K562 (cell line): Measurements from ENCODE around the gene BCAS3. TPM values are rescaled to one million over a fixed set of nuclear protein-coding genes. Genes with fewer than 3 reads are reported as not detected.

Experiments used
- ATAC-seq: fragments of 200-7000 bp; cut with Tn5 transposase; 3 replicates; pipeline ENCODE4 v1.9.1; 2020; ENCODE audit warnings: moderate library complexity
- BruUV-seq: library from RNA; stranded (reverse); fragments of 400-500 nt; replicated peaks from 2 replicates; lab custom pipeline; 2021; lab: Mats Ljungman, UMichigan
- CTCF ChIA-PET: fragments of 300-600 bp; formaldehyde crosslinking; extraction: SDS; loops from one replicate; lab custom pipeline; 2021; ENCODE audit warnings: low intra/inter-chr PET ratio; lab: Yijun Ruan, JAX
- POLR2A ChIA-PET: fragments of 300-600, 350-650 bp; sonication (Branson Sonifier 250); formaldehyde crosslinking; extraction: SDS; loops from one replicate; lab custom pipeline; 2021; ENCODE audit warnings: antibody characterized with exemption, inconsistent platforms; lab: Yijun Ruan, JAX
- DNase-seq, 4 experiments: peaks; one replicate each; pipeline versions ENCODE4 v3.0.0 to v3.0.0-alpha.2; 2011 to 2018; ENCODE audit warnings: low spot score in 3 of 4, mixed read lengths in 3 of 4; ENCODE audit errors: extremely low read depth in 1 of 4
- FAIRE-seq: peaks from 2 replicates; lab custom pipeline; 2011; peaks lifted over from hg19 to GRCh38; lab: Jason Lieb, UNC
- H2AFZ ChIP-seq: 2 replicates; pipeline ENCODE4 v1.6.0; 2011; ENCODE audit warnings: low read depth, low read length, control low read depth, inconsistent platforms
- H3K27ac ChIP-seq: fragments of 200-600 bp; 3 replicates; pipeline ENCODE4 v1.8.0; 2011; ENCODE audit warnings: low read depth, mild to moderate bottlenecking, control low read depth, inconsistent platforms, low read length, moderate library complexity, mixed read lengths; ENCODE audit errors: extremely low read depth
- H3K27me3 ChIP-seq, 2 experiments: fragments of 300-600 bp in 1 of 2; 2 replicates in 1 of 2; 3 replicates in 1 of 2; pipeline versions ENCODE4 v1.6.0 to v1.8.0; 2011; ENCODE audit warnings: inconsistent platforms in 2 of 2, low read length in 2 of 2, mild to moderate bottlenecking in 1 of 2, mixed read lengths in 1 of 2, moderate library complexity in 1 of 2; ENCODE audit not compliant: control insufficient read depth in 2 of 2, insufficient read depth in 2 of 2
- H3K36me3 ChIP-seq: fragments of 300-600 bp; 3 replicates; pipeline ENCODE4 v1.8.0; 2011; ENCODE audit warnings: mild to moderate bottlenecking, low read length, inconsistent platforms; ENCODE audit not compliant: control insufficient read depth, insufficient read depth
- H3K4me1 ChIP-seq, 2 experiments: fragments of 200-600 bp in 1 of 2; replicated peaks in 1 of 2; 2 replicates in 1 of 2; 3 replicates in 1 of 2; pipeline versions ENCODE4 v1.5.1 to v1.8.0; 2011; ENCODE audit warnings: inconsistent platforms in 2 of 2, low read length in 2 of 2, mild to moderate bottlenecking in 1 of 2, mixed read lengths in 1 of 2, moderate library complexity in 1 of 2; ENCODE audit not compliant: control insufficient read depth in 2 of 2, insufficient read depth in 2 of 2
- H3K4me2 ChIP-seq: 2 replicates; pipeline ENCODE4 v1.6.1; 2011; ENCODE audit warnings: low read length, control low read depth, inconsistent platforms, mixed read lengths; ENCODE audit not compliant: insufficient read depth
- H3K4me3 ChIP-seq: fragments of 200-600 bp; sonication (generic), shearing (Covaris generic); 2 replicates; pipeline ENCODE4 v1.5.1; 2016; ENCODE audit warnings: control low read depth, inconsistent platforms
- H3K79me2 ChIP-seq: fragments of 200-600 bp; 3 replicates; pipeline ENCODE4 v1.8.0; 2011; ENCODE audit warnings: low read length, inconsistent platforms; ENCODE audit not compliant: control insufficient read depth, insufficient read depth
- H3K9ac ChIP-seq, 2 experiments: 2 replicates each; pipeline versions ENCODE4 v1.6.0 to v1.6.1; 2011; ENCODE audit warnings: low read depth in 2 of 2, low read length in 2 of 2, control low read depth in 1 of 2, inconsistent platforms in 1 of 2, mild to moderate bottlenecking in 1 of 2, mixed read lengths in 1 of 2; ENCODE audit not compliant: insufficient read depth in 1 of 2
- H3K9me1 ChIP-seq: one replicate; pipeline ENCODE4 v1.6.0; 2011; ENCODE audit warnings: inconsistent platforms, mild to moderate bottlenecking, low read length, moderate library complexity; ENCODE audit not compliant: control insufficient read depth, insufficient read depth
- H3K9me3 ChIP-seq: replicated peaks from 2 replicates; pipeline ENCODE4 v1.5.1; 2011; ENCODE audit warnings: low read depth, low read length, inconsistent platforms; ENCODE audit not compliant: control insufficient read depth, insufficient read depth
- H4K20me1 ChIP-seq: replicated peaks from 2 replicates; pipeline ENCODE4 v1.6.1; 2011; ENCODE audit warnings: low read length, inconsistent platforms, mixed read lengths; ENCODE audit not compliant: control insufficient read depth, insufficient read depth
- LCOR ChIP-seq: sonication (generic); formaldehyde crosslinking; IDR thresholded peaks from 2 replicates; pipeline ENCODE4 v1.8.0; 2022; ENCODE audit warnings: mild to moderate bottlenecking, missing genetic modification reagents
- MTA2 ChIP-seq: fragments of 450-650 bp; IDR thresholded peaks from 2 replicates; pipeline ENCODE4 v1.6.1; 2016; ENCODE audit warnings: low read depth
- TCFL5 ChIP-seq: fragments of 250-450 bp; sonication (Bioruptor Pico); conservative IDR thresholded peaks from 2 replicates; pipeline ENCODE4 v1.6.1; 2021; ENCODE audit warnings: mild to moderate bottlenecking, moderate library complexity, matching md5 sums
- XRCC5 ChIP-seq: fragments of 200-400 bp; formaldehyde crosslinking; IDR thresholded peaks from 2 replicates; pipeline ENCODE4 v1.6.1; 2017; ENCODE audit warnings: low read depth, mild to moderate bottlenecking, low read length
- YBX1 ChIP-seq: fragments of 450-650 bp; IDR thresholded peaks from 2 replicates; pipeline ENCODE4 v1.7.1; 2016; ENCODE audit warnings: mild to moderate bottlenecking
- ZNF324 ChIP-seq: fragments of 250-450 bp; sonication (Bioruptor Pico); IDR thresholded peaks from 2 replicates; pipeline ENCODE4 v1.4.0; 2020; ENCODE audit warnings: mild to moderate bottlenecking
- ZNF444 ChIP-seq: fragments of 250-450 bp; sonication (Bioruptor Pico); IDR thresholded peaks from 2 replicates; pipeline ENCODE4 v1.4.0; 2020; ENCODE audit warnings: mild to moderate bottlenecking, moderate library complexity
- ZNF445 ChIP-seq: fragments of 250-450 bp; sonication (Bioruptor Pico); IDR thresholded peaks from 2 replicates; pipeline ENCODE4 v1.4.0; 2020; ENCODE audit warnings: low read depth, mild to moderate bottlenecking, moderate library complexity
- WGBS: fragments of 100-300 bp; shearing (Covaris generic); methylation state at CpG from one replicate; pipeline ENCODE4 v1.1.6; 2016; ENCODE audit warnings: low coverage, mixed read lengths; ENCODE audit not compliant: insufficient coverage; ENCODE audit errors: missing lambda C conversion rate; 5-methylcytosine and 5-hydroxymethylcytosine counted together
- in situ Hi-C: fragments of 300-500 bp; cut with MboI; formaldehyde crosslinking; loops from 4 replicates; pipeline ENCODE4 v1.15.0; 2018; ENCODE audit warnings: inconsistent platforms, mixed read lengths
- intact Hi-C: fragments of 100-400 bp; cut with micrococcal nuclease; formaldehyde crosslinking; loops from 2 replicates; pipeline ENCODE4 v1.14.2; 2022
- polyA plus RNA-seq, 8 experiments: library from polyadenylated mRNA; depleted of rRNA in 4 of 8; stranded (reverse) in 5 of 8; unstranded in 3 of 8; fragments of >200 nt; fragmentation: Nextera tagmentation in 2 of 8; fragmentation: Illumina TruSeq in 1 of 8; extraction: Ambion mirVana in 2 of 8; extraction: Trizol in 1 of 8; gene quantifications; 2 replicates each; pipeline versions ENCODE4 v1.2.1 to v1.2.3, GENCODE V29; 2011 to 2014; ENCODE audit warnings: inconsistent platforms in 1 of 8, missing spikeins in 1 of 8
- total RNA-seq, 7 experiments: library from RNA; depleted of rRNA in 6 of 7; stranded (reverse); fragments of >200 nt in 6 of 7; fragmentation: Illumina TruSeq in 2 of 7; extraction: Trizol in 2 of 7; gene quantifications; 2 replicates each; pipeline versions ENCODE4 v1.2.1 to v1.2.3, GENCODE V29; 2011 to 2021; ENCODE audit warnings: low replicate concordance in 1 of 7

Gene BCAS3
- total and polyA plus RNA-seq, 9 of the 15 experiments (the other 6 are each of a cell fraction or from before 2014, with no cell fraction given): 1.9 to 5.5 (median 3.5) TPM

- TF ChIP-seq ZNF324 (CRISPR knock-in tag): no peak
- TF ChIP-seq XRCC5: no peak
- no peak for TF ChIP-seq ZNF445
- BruUV-seq: no TSS peak
- POLR2A ChIA-PET: no interaction called here
These were observed 333.1 kb downstream of the BCAS3 start for GRCh38 chr17:61010661-61011170.

GRCh38 chr17:61011251-61011650, 333.6 kb downstream of the BCAS3 start:
- H3K9me3 ChIP-seq: no peaks in the 10 kb centered on the region
- WGBS: 5% methylated on average over 4 of the region's 4 CpGs
- no peaks in the 10 kb centered on the region for H3K79me2 ChIP-seq
- no peak overlapping the region for H3K4me3 ChIP-seq
- no peak overlapping the region for H3K27ac ChIP-seq
- no peak for FAIRE-seq
- no peaks in the 10 kb centered on the region for H4K20me1 ChIP-seq
- no peak overlapping the region for H2AFZ ChIP-seq
- H3K4me1 ChIP-seq: no peaks in the 10 kb centered on the region
- no TSS peak for BruUV-seq
- H3K36me3 ChIP-seq: no peaks in the 10 kb centered on the region
- H3K27me3 ChIP-seq: no peaks in the 10 kb centered on the region; a peak in 1 of 5 replicates
- H3K9ac ChIP-seq: no peak overlapping the region
- POLR2A ChIA-PET: no interaction called here
- intact Hi-C loops: no loop called here
- in situ Hi-C loops: no loop called here
- DNase-seq: no peak
- CTCF ChIA-PET: no interaction called here
- no peak overlapping the region for H3K4me2 ChIP-seq
- TF ChIP-seq TCFL5 (CRISPR knock-in tag) (no peak), ZNF444 (no peak), YBX1 (no peak), MTA2 (no peak), LCOR (CRISPR knock-in tag) (no peak)
- no peak for ATAC-seq
- H3K9me1 ChIP-seq: no peaks in the 10 kb centered on the region

More at GRCh38 chr17:61010661-61011170, 333.1 kb downstream of the BCAS3 start:
- no peak overlapping the region for H3K4me3 ChIP-seq
- no peaks in the 10 kb centered on the region; a peak in 1 of 5 replicates for H3K27me3 ChIP-seq
- no peaks in the 10 kb centered on the region for H3K36me3 ChIP-seq
- intact Hi-C loops: no loop called here
- in situ Hi-C loops: no loop called here
- H2AFZ ChIP-seq: no peak overlapping the region
- 0% methylated on average over 2 of the region's 2 CpGs for WGBS
- no peaks in the 10 kb centered on the region for H3K9me1 ChIP-seq
- FAIRE-seq (no peak), DNase-seq (no peak), ATAC-seq (no peak)
- no peaks in the 10 kb centered on the region for H4K20me1 ChIP-seq
- no peaks in the 10 kb centered on the region for H3K79me2 ChIP-seq
- H3K9ac ChIP-seq: no peak overlapping the region
- H3K4me1 ChIP-seq: no peaks in the 10 kb centered on the region
- CTCF ChIA-PET: no interaction called here
- H3K27ac ChIP-seq: no peak overlapping the region
- no peaks in the 10 kb centered on the region for H3K9me3 ChIP-seq
- H3K4me2 ChIP-seq: no peak overlapping the region
